Left ventricle myocardium superior (tissue), 1 donor: ENCODE results near the gene PRR9. TPM values are rescaled to one million over a fixed set of nuclear protein-coding genes. Genes with fewer than 3 reads are reported as not detected.
"Not testable (repeated sequence)": the region's sequence is repeated elsewhere in the genome, so short reads cannot be mapped to it uniquely, and the experiment has no call there.

Experiments
- ATAC-seq: fragments of 200-7000 bp; cut with Tn5 transposase; one replicate; pipeline ENCODE4 v1.9.1; 2020; ENCODE audit warnings: mild to moderate bottlenecking, moderate library complexity
- DNase-seq: peaks from one replicate; pipeline ENCODE4 v3.0.0-alpha.2; 2020
- intact Hi-C: fragments of 100-400 bp; cut with micrococcal nuclease; formaldehyde crosslinking; loops from one replicate; pipeline ENCODE4 v1.11.0; 2022
- long read RNA-seq: library from polyadenylated mRNA; unstranded; transcript quantifications from one replicate; pipeline ENCODE4 v2.0.0, GENCODE V29; 2021
- total RNA-seq: library from RNA; stranded (reverse); fragmentation: NEBNext Ultra II Directional; extraction: Animal tissue kit (Norgen Biotek cat#: 25700); gene quantifications from one replicate; pipeline ENCODE4 v1.2.1, GENCODE V29; 2021
- donor health status: DM: no; HTN: yes; CAD: no; lungs with severe emphysema.

PRR9 gene
- total RNA-seq: not detected
- long read RNA-seq: 0 reads

- DNase-seq (no peak), ATAC-seq (no peak)
- intact Hi-C loops: no loop called here
These were observed at the start of gene PRR9 for GRCh38 chr1:153217212-153217611. PRR9 (plus strand) TSS chr1:153217584; CDS start chr1:153218145, 561 bp downstream.

GRCh38 chr1:153168686-153169085 lies 48.7 kb upstream of the PRR9 start:
- ATAC-seq (no peak), DNase-seq (no peak)
- intact Hi-C loops: no loop called here

- ATAC-seq (no peak), DNase-seq (no peak)
- intact Hi-C loops: no loop called here
These were observed 42.8 kb upstream of the PRR9 start for GRCh38 chr1:153174624-153175023.

GRCh38 chr1:153178922-153179321 lies 38.5 kb upstream of the PRR9 start:
- intact Hi-C loops: no loop called here
- no peak for ATAC-seq
- no peak for DNase-seq

GRCh38 chr1:153180556-153180955 lies 36.8 kb upstream of the PRR9 start:
- DNase-seq: no peak
- no peak for ATAC-seq
- intact Hi-C loops: no loop called here

- intact Hi-C loops, ATAC-seq, DNase-seq: not testable (repeated sequence)
These were observed 29.1 kb upstream of the PRR9 start for GRCh38 chr1:153188301-153188700.

- intact Hi-C loops: no loop called here
- DNase-seq (no peak), ATAC-seq (no peak)
These were observed 27.0 kb upstream of the PRR9 start for GRCh38 chr1:153190373-153190772.

- intact Hi-C loops: no loop called here
- DNase-seq (no peak), ATAC-seq (no peak)
These were observed 24.7 kb upstream of the PRR9 start for GRCh38 chr1:153192697-153193096.

GRCh38 chr1:153194331-153195050 lies 22.9 kb upstream of the PRR9 start:
- intact Hi-C loops: no loop called here
- DNase-seq: no peak
- ATAC-seq: no peak

- no peak for DNase-seq
- intact Hi-C loops: no loop called here
- ATAC-seq: no peak
These were observed 22.2 kb upstream of the PRR9 start for GRCh38 chr1:153195216-153195615.

GRCh38 chr1:153202006-153202405 lies 15.4 kb upstream of the PRR9 start:
- ATAC-seq (peak; percentile 36), DNase-seq (no peak)
- intact Hi-C loops: no loop called here

GRCh38 chr1:153203130-153203529 lies 14.3 kb upstream of the PRR9 start, which contains the start of gene LELP1:
LELP1 (plus strand) TSS chr1:153203430; CDS start chr1:153204708, 1,278 bp downstream.
- intact Hi-C loops: no loop called here
- no peak for DNase-seq
- ATAC-seq: no peak

- intact Hi-C loops: no loop called here
- no peak for DNase-seq
- ATAC-seq: no peak
These were observed 10.8 kb upstream of the PRR9 start for GRCh38 chr1:153206631-153207030.

GRCh38 chr1:153210206-153210605 lies 7.2 kb upstream of the PRR9 start:
- intact Hi-C loops: no loop called here
- DNase-seq (no peak), ATAC-seq (no peak)

GRCh38 chr1:153212201-153212600 lies 5.2 kb upstream of the PRR9 start:
- DNase-seq (no peak), ATAC-seq (no peak)
- intact Hi-C loops: no loop called here

GRCh38 chr1:153213519-153213918 lies 3.9 kb upstream of the PRR9 start:
- intact Hi-C loops: no loop called here
- DNase-seq (no peak), ATAC-seq (no peak)

GRCh38 chr1:153217744-153218416 lies 496 bp downstream of the PRR9 start:
- no peak for ATAC-seq
- intact Hi-C loops: no loop called here
- no peak for DNase-seq

GRCh38 chr1:153220606-153221303 lies 3.4 kb downstream of the PRR9 start:
- ATAC-seq (no peak), DNase-seq (no peak)
- intact Hi-C loops: no loop called here

- intact Hi-C loops: not testable (repeated sequence)
- DNase-seq: peak; percentile 61
- peak; percentile 81 for ATAC-seq
These were observed 5.9 kb downstream of the PRR9 start for GRCh38 chr1:153223040-153223891.
